Type B pancreatic cell (in vitro differentiated cells): ENCODE results near the gene RAB3C. TPM values are rescaled to one million over a fixed set of nuclear protein-coding genes. Genes with fewer than 3 reads are reported as not detected.
A peak's percentile ranks its signal among the peaks of the same experiment; 100 is the strongest.

Source experiments
- DNase-seq: peaks from one replicate; pipeline ENCODE4 v3.0.0; 2021; ENCODE audit warnings: mixed read lengths; ENCODE audit not compliant: unreplicated experiment; ENCODE audit errors: extremely low spot score
- H3K27ac Mint-ChIP-seq: 2 replicates; pipeline ENCODE4 v1.8.0; 2021; ENCODE audit warnings: mild to moderate bottlenecking, mixed read lengths
- H3K27me3 Mint-ChIP-seq: 2 replicates; pipeline ENCODE4 v1.8.0; 2021; ENCODE audit warnings: mixed read lengths
- H3K36me3 Mint-ChIP-seq: 2 replicates; pipeline ENCODE4 v1.8.0; 2021; ENCODE audit warnings: mixed read lengths
- H3K4me1 Mint-ChIP-seq: one replicate; pipeline ENCODE4 v1.8.0; 2021; ENCODE audit warnings: mixed read lengths; ENCODE audit not compliant: unreplicated experiment
- H3K4me3 Mint-ChIP-seq: 2 replicates; pipeline ENCODE4 v1.8.0; 2021; ENCODE audit warnings: mild to moderate bottlenecking, mixed read lengths
- H3K9me3 Mint-ChIP-seq: 2 replicates; pipeline ENCODE4 v1.8.0; 2021; ENCODE audit warnings: mixed read lengths
- CTCF ChIP-seq: fragments of 200-600 bp; sonication (generic); conservative IDR thresholded peaks from 2 replicates; pipeline ENCODE4 v1.5.0; 2021; ENCODE audit warnings: antibody characterized with exemption, mild to moderate bottlenecking
- total RNA-seq: library from RNA; stranded (reverse); gene quantifications from 2 replicates; pipeline ENCODE4 v1.2.1, GENCODE V29; 2021; ENCODE audit warnings: low replicate concordance

Gene RAB3C
- total RNA-seq, 1 donor from 2014 or later = 10.1 TPM

- H3K4me3 Mint-ChIP-seq = no peak overlapping the region
- no peak for DNase-seq
- peaks cover 6% of the 10 kb centered on the region for H3K27me3 Mint-ChIP-seq
- TF ChIP-seq CTCF = no peak
- peak overlapping the region; percentile 18 for H3K27ac Mint-ChIP-seq
- peaks cover 35% of the 10 kb centered on the region for H3K4me1 Mint-ChIP-seq
- H3K9me3 Mint-ChIP-seq = no peaks in the 10 kb centered on the region
- H3K36me3 Mint-ChIP-seq = no peaks in the 10 kb centered on the region
Measured at GRCh38 chr5:58887721-58888409, 305.0 kb downstream of the RAB3C start.

- Mint-ChIP-seq H3K4me1 (peaks cover 35% of the 10 kb centered on the region), H3K9me3 (no peaks in the 10 kb centered on the region), H3K27me3 (peaks cover 6% of the 10 kb centered on the region), H3K36me3 (no peaks in the 10 kb centered on the region), H3K4me3 (peak overlapping the region; percentile 87), H3K27ac (peak overlapping the region; percentile 99)
- no peak for TF ChIP-seq CTCF
- no peak for DNase-seq
Measured at GRCh38 chr5:58890265-58890664, 307.4 kb downstream of the RAB3C start.

GRCh38 chr5:58890701-58891085 lies 307.8 kb downstream of the RAB3C start:
- DNase-seq = no peak
- peak overlapping the region; percentile 99 for H3K27ac Mint-ChIP-seq
- peaks cover 6% of the 10 kb centered on the region for H3K27me3 Mint-ChIP-seq
- H3K36me3 Mint-ChIP-seq = no peaks in the 10 kb centered on the region
- TF ChIP-seq CTCF = no peak
- peaks cover 35% of the 10 kb centered on the region for H3K4me1 Mint-ChIP-seq
- H3K4me3 Mint-ChIP-seq = peak overlapping the region; percentile 87
- no peaks in the 10 kb centered on the region for H3K9me3 Mint-ChIP-seq

- no peaks in the 10 kb centered on the region for H3K36me3 Mint-ChIP-seq
- DNase-seq = no peak
- H3K4me1 Mint-ChIP-seq = peaks cover 32% of the 10 kb centered on the region
- H3K27ac Mint-ChIP-seq = peak overlapping the region; percentile 99
- H3K4me3 Mint-ChIP-seq = peak overlapping the region; percentile 87
- no peaks in the 10 kb centered on the region for H3K9me3 Mint-ChIP-seq
- TF ChIP-seq CTCF = peak; percentile 89
- peaks cover 6% of the 10 kb centered on the region for H3K27me3 Mint-ChIP-seq
Measured at GRCh38 chr5:58891086-58891970, 308.5 kb downstream of the RAB3C start.

GRCh38 chr5:58891971-58892343 lies 309.1 kb downstream of the RAB3C start:
- Mint-ChIP-seq H3K9me3 (no peaks in the 10 kb centered on the region), H3K27ac (peak overlapping the region; percentile 99), H3K36me3 (no peaks in the 10 kb centered on the region), H3K4me1 (peaks cover 25% of the 10 kb centered on the region), H3K27me3 (peaks cover 3% of the 10 kb centered on the region), H3K4me3 (peak overlapping the region; percentile 87)
- DNase-seq = no peak
- TF ChIP-seq CTCF = peak; percentile 37
